K562 (cell line): Measurements from ENCODE around the gene PDE11A. TPM values are rescaled to one million over a fixed set of nuclear protein-coding genes. Genes with fewer than 3 reads are reported as not detected.

Source experiments
- ATAC-seq: fragments of 200-7000 bp; cut with Tn5 transposase; 3 replicates; pipeline ENCODE4 v1.9.1; 2020; ENCODE audit warnings: moderate library complexity
- BruUV-seq: library from RNA; stranded (reverse); fragments of 400-500 nt; replicated peaks from 2 replicates; lab custom pipeline; 2021; lab: Mats Ljungman, UMichigan
- CTCF ChIA-PET: fragments of 300-600 bp; formaldehyde crosslinking; extraction: SDS; loops from one replicate; lab custom pipeline; 2021; ENCODE audit warnings: low intra/inter-chr PET ratio; lab: Yijun Ruan, JAX
- POLR2A ChIA-PET: fragments of 300-600, 350-650 bp; sonication (Branson Sonifier 250); formaldehyde crosslinking; extraction: SDS; loops from one replicate; lab custom pipeline; 2021; ENCODE audit warnings: antibody characterized with exemption, inconsistent platforms; lab: Yijun Ruan, JAX
- DNase-seq, 4 experiments: peaks; one replicate each; pipeline versions ENCODE4 v3.0.0 to v3.0.0-alpha.2; 2011 to 2018; ENCODE audit warnings: low spot score in 3 of 4, mixed read lengths in 3 of 4; ENCODE audit errors: extremely low read depth in 1 of 4
- FAIRE-seq: peaks from 2 replicates; lab custom pipeline; 2011; peaks lifted over from hg19 to GRCh38; lab: Jason Lieb, UNC
- H2AFZ ChIP-seq: 2 replicates; pipeline ENCODE4 v1.6.0; 2011; ENCODE audit warnings: low read depth, low read length, control low read depth, inconsistent platforms
- H3K27ac ChIP-seq: fragments of 200-600 bp; 3 replicates; pipeline ENCODE4 v1.8.0; 2011; ENCODE audit warnings: low read depth, mild to moderate bottlenecking, control low read depth, inconsistent platforms, low read length, moderate library complexity, mixed read lengths; ENCODE audit errors: extremely low read depth
- H3K27me3 ChIP-seq, 2 experiments: fragments of 300-600 bp in 1 of 2; 2 replicates in 1 of 2; 3 replicates in 1 of 2; pipeline versions ENCODE4 v1.6.0 to v1.8.0; 2011; ENCODE audit warnings: inconsistent platforms in 2 of 2, low read length in 2 of 2, mild to moderate bottlenecking in 1 of 2, mixed read lengths in 1 of 2, moderate library complexity in 1 of 2; ENCODE audit not compliant: control insufficient read depth in 2 of 2, insufficient read depth in 2 of 2
- H3K36me3 ChIP-seq: fragments of 300-600 bp; 3 replicates; pipeline ENCODE4 v1.8.0; 2011; ENCODE audit warnings: mild to moderate bottlenecking, low read length, inconsistent platforms; ENCODE audit not compliant: control insufficient read depth, insufficient read depth
- H3K4me1 ChIP-seq, 2 experiments: fragments of 200-600 bp in 1 of 2; replicated peaks in 1 of 2; 2 replicates in 1 of 2; 3 replicates in 1 of 2; pipeline versions ENCODE4 v1.5.1 to v1.8.0; 2011; ENCODE audit warnings: inconsistent platforms in 2 of 2, low read length in 2 of 2, mild to moderate bottlenecking in 1 of 2, mixed read lengths in 1 of 2, moderate library complexity in 1 of 2; ENCODE audit not compliant: control insufficient read depth in 2 of 2, insufficient read depth in 2 of 2
- H3K4me2 ChIP-seq: 2 replicates; pipeline ENCODE4 v1.6.1; 2011; ENCODE audit warnings: low read length, control low read depth, inconsistent platforms, mixed read lengths; ENCODE audit not compliant: insufficient read depth
- H3K4me3 ChIP-seq: fragments of 200-600 bp; sonication (generic), shearing (Covaris generic); 2 replicates; pipeline ENCODE4 v1.5.1; 2016; ENCODE audit warnings: control low read depth, inconsistent platforms
- H3K79me2 ChIP-seq: fragments of 200-600 bp; 3 replicates; pipeline ENCODE4 v1.8.0; 2011; ENCODE audit warnings: low read length, inconsistent platforms; ENCODE audit not compliant: control insufficient read depth, insufficient read depth
- H3K9ac ChIP-seq, 2 experiments: 2 replicates each; pipeline versions ENCODE4 v1.6.0 to v1.6.1; 2011; ENCODE audit warnings: low read depth in 2 of 2, low read length in 2 of 2, control low read depth in 1 of 2, inconsistent platforms in 1 of 2, mild to moderate bottlenecking in 1 of 2, mixed read lengths in 1 of 2; ENCODE audit not compliant: insufficient read depth in 1 of 2
- H3K9me1 ChIP-seq: one replicate; pipeline ENCODE4 v1.6.0; 2011; ENCODE audit warnings: inconsistent platforms, mild to moderate bottlenecking, low read length, moderate library complexity; ENCODE audit not compliant: control insufficient read depth, insufficient read depth
- H3K9me3 ChIP-seq: replicated peaks from 2 replicates; pipeline ENCODE4 v1.5.1; 2011; ENCODE audit warnings: low read depth, low read length, inconsistent platforms; ENCODE audit not compliant: control insufficient read depth, insufficient read depth
- H4K20me1 ChIP-seq: replicated peaks from 2 replicates; pipeline ENCODE4 v1.6.1; 2011; ENCODE audit warnings: low read length, inconsistent platforms, mixed read lengths; ENCODE audit not compliant: control insufficient read depth, insufficient read depth
- ARNT ChIP-seq, 2 experiments: fragments of 450-650 bp; IDR thresholded peaks; 2 replicates each; pipeline ENCODE4 v1.6.1; 2016; ENCODE audit warnings: mild to moderate bottlenecking in 1 of 2
- CBX3 ChIP-seq, 2 experiments: IDR thresholded peaks; 1 replicate in 1 of 2; 2 replicates in 1 of 2; pipeline ENCODE4 v1.6.1; 2012; ENCODE audit warnings: inconsistent platforms in 2 of 2, low read length in 2 of 2, borderline replicate concordance in 1 of 2, control low read depth in 1 of 2
- CEBPB ChIP-seq: fragments of 450-650 bp; IDR thresholded peaks from 2 replicates; pipeline ENCODE4 v1.6.1; 2016; ENCODE audit warnings: missing genetic modification characterization, missing compliant biosample characterization
- CEBPG ChIP-seq, 3 experiments: fragments of 200-800 bp in 1 of 3; sonication (Bioruptor generic) in 1 of 3; sonication (generic) in 1 of 3; formaldehyde crosslinking in 1 of 3; IDR thresholded peaks in 2 of 3; conservative IDR thresholded peaks in 1 of 3; 2 replicates each; pipeline versions ENCODE4 v1.6.1 to v1.8.0; 2016 to 2022; ENCODE audit warnings: missing compliant biosample characterization in 2 of 3, missing genetic modification characterization in 2 of 3, mild to moderate bottlenecking in 1 of 3, missing genetic modification reagents in 1 of 3
- EHMT2 ChIP-seq: fragments of 450-650 bp; IDR thresholded peaks from 2 replicates; pipeline ENCODE4 v1.6.1; 2018; ENCODE audit warnings: antibody characterized with exemption
- HNRNPK ChIP-seq: fragments of 200-400 bp; formaldehyde crosslinking; IDR thresholded peaks from one replicate; pipeline ENCODE4 v1.6.1; 2018; ENCODE audit warnings: mild to moderate bottlenecking, low read depth, low read length; ENCODE audit not compliant: poor library complexity, severe bottlenecking
- MED1 ChIP-seq: sonication (generic); formaldehyde crosslinking; IDR thresholded peaks from 2 replicates; pipeline ENCODE4 v1.8.1; 2023; ENCODE audit warnings: missing genetic modification reagents, borderline replicate concordance
- MXI1 ChIP-seq: IDR thresholded peaks from 2 replicates; pipeline ENCODE4 v1.6.1; 2011; ENCODE audit warnings: low read depth, mild to moderate bottlenecking, improper control_type of control experiment, low read length
- ZNF75A ChIP-seq: fragments of 450-650 bp; formaldehyde crosslinking; IDR thresholded peaks from 2 replicates; pipeline ENCODE4 v1.4.0; 2020; ENCODE audit warnings: mild to moderate bottlenecking
- ZSCAN32 ChIP-seq: fragments of 450-650 bp; formaldehyde crosslinking; IDR thresholded peaks from 2 replicates; pipeline ENCODE4 v1.4.0; 2020; ENCODE audit warnings: mild to moderate bottlenecking, moderate library complexity
- WGBS: fragments of 100-300 bp; shearing (Covaris generic); methylation state at CpG from one replicate; pipeline ENCODE4 v1.1.6; 2016; ENCODE audit warnings: low coverage, mixed read lengths; ENCODE audit not compliant: insufficient coverage; ENCODE audit errors: missing lambda C conversion rate; 5-methylcytosine and 5-hydroxymethylcytosine counted together
- in situ Hi-C: fragments of 300-500 bp; cut with MboI; formaldehyde crosslinking; loops from 4 replicates; pipeline ENCODE4 v1.15.0; 2018; ENCODE audit warnings: inconsistent platforms, mixed read lengths
- intact Hi-C: fragments of 100-400 bp; cut with micrococcal nuclease; formaldehyde crosslinking; loops from 2 replicates; pipeline ENCODE4 v1.14.2; 2022
- polyA plus RNA-seq, 8 experiments: library from polyadenylated mRNA; depleted of rRNA in 4 of 8; stranded (reverse) in 5 of 8; unstranded in 3 of 8; fragments of >200 nt; fragmentation: Nextera tagmentation in 2 of 8; fragmentation: Illumina TruSeq in 1 of 8; extraction: Ambion mirVana in 2 of 8; extraction: Trizol in 1 of 8; gene quantifications; 2 replicates each; pipeline versions ENCODE4 v1.2.1 to v1.2.3, GENCODE V29; 2011 to 2014; ENCODE audit warnings: inconsistent platforms in 1 of 8, missing spikeins in 1 of 8
- total RNA-seq, 7 experiments: library from RNA; depleted of rRNA in 6 of 7; stranded (reverse); fragments of >200 nt in 6 of 7; fragmentation: Illumina TruSeq in 2 of 7; extraction: Trizol in 2 of 7; gene quantifications; 2 replicates each; pipeline versions ENCODE4 v1.2.1 to v1.2.3, GENCODE V29; 2011 to 2021; ENCODE audit warnings: low replicate concordance in 1 of 7
- TF ChIP-seq, protein P1 (sequence below), 3 experiments: IDR thresholded peaks in 2 of 3; conservative IDR thresholded peaks in 1 of 3; 2 replicates each; pipeline ENCODE4 v1.5.1; 2011 to 2012; ENCODE audit warnings: low read length in 3 of 3, mild to moderate bottlenecking in 3 of 3, control low read depth in 2 of 3, improper control_type of control experiment in 1 of 3, inconsistent platforms in 1 of 3, low read depth in 1 of 3, mixed read lengths in 1 of 3, moderate library complexity in 1 of 3; ENCODE audit not compliant: insufficient read depth in 2 of 3
- TF ChIP-seq, protein P2 (sequence below), 2 experiments: fragments of 450-650 bp; conservative IDR thresholded peaks; 2 replicates each; pipeline ENCODE4 v1.6.1; 2017; ENCODE audit warnings: mild to moderate bottlenecking in 2 of 2, moderate library complexity in 2 of 2
- TF ChIP-seq, protein P3 (sequence below): sonication (generic); formaldehyde crosslinking; IDR thresholded peaks from 2 replicates; pipeline ENCODE4 v1.8.1; 2022; ENCODE audit warnings: missing genetic modification reagents
- TF ChIP-seq, protein P4 (sequence below): fragments of 250-450 bp; sonication (Bioruptor Pico); IDR thresholded peaks from 2 replicates; pipeline ENCODE4 v1.8.0; 2022; ENCODE audit warnings: inconsistent platforms

PDE11A gene
- total and polyA plus RNA-seq, 9 of the 15 experiments (the other 6 are each of a cell fraction or from before 2014, with no cell fraction given): 3.2 to 22.1 (median 5.7) TPM

DNA sequence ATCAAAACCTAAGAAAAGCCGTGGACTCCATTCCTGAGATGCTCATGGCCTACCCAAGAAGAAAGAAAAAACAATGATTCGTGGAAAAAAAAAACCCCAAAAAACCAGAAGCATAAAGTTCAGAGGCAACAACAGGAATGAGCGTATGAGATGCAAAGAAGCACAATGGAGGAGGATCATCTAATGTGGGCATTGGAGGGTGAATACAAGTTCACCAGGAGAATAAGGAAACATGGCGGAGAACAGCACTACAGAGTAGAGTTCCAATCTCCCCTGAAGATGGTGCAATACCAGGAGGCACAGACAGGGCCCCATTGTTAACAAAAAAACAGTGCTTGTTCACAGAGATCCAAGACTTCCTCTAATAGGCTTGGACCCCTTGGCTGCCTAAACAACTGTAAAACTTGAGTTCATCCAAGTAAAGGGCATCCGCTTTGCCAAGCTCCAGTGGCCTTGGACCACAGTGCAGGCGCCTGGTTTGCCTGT is 337.2 kb downstream of the PDE11A start:
- DNase-seq (peak in 1 of 4 experiments; percentile 32), ATAC-seq (peak; percentile 65), FAIRE-seq (no peak)
- Histone ChIP-seq H2AFZ (peak overlapping the region; percentile 40), H3K27me3 (no peaks in the 10 kb centered on the region), H3K27ac (no peak overlapping the region), H3K9me3 (no peaks in the 10 kb centered on the region), H3K9ac (no peak overlapping the region), H3K9me1 (no peaks in the 10 kb centered on the region), H3K4me1 (peaks cover 0 to 26% of the 10 kb centered on the region in 2 experiments; a peak in 3 of 5 replicates), H3K36me3 (no peaks in the 10 kb centered on the region), H4K20me1 (no peaks in the 10 kb centered on the region), H3K4me2 (no peak overlapping the region), H3K79me2 (no peaks in the 10 kb centered on the region), H3K4me3 (no peak overlapping the region)
- ChIA-PET POLR2A (no interaction called here), CTCF (no interaction called here)
- 74% methylated on average over 6 of the region's 6 CpGs for WGBS
- intact Hi-C loops (no loop called here), in situ Hi-C loops (no loop called here)
- BruUV-seq: no TSS peak
- TF ChIP-seq MED1 (CRISPR knock-in tag) (no peak), HNRNPK (no peak), ZNF75A (CRISPR knock-in tag) (no peak), EHMT2 (peak; percentile 75; the same call in 1 of the 2 replicates), MXI1 (no peak), CEBPG (CRISPR knock-in tag; IDR thresholded peaks at IDR 0.05) (no peak), CEBPG (tag; conservative IDR thresholded peaks at IDR 0.05 in 1 of 2, IDR thresholded peaks at IDR 0.05 in 1 of 2) (0 out of 4 replicates have a peak, but pooled peaks of 1 of the 2 experiments have one; percentile 19), CEBPB (tag) (peak; percentile 75), CBX3 (IDR thresholded peaks at IDR 0.05; ENCODE audit: borderline replicate concordance in 1 of 2, low read length in 2 of 2) (peak in 1 of 2 experiments; percentile 15; a peak in 1 of 3 replicates), ZSCAN32 (no peak), ARNT (IDR thresholded peaks at IDR 0.05) (no peak)
- TF ChIP-seq, protein P1, sequence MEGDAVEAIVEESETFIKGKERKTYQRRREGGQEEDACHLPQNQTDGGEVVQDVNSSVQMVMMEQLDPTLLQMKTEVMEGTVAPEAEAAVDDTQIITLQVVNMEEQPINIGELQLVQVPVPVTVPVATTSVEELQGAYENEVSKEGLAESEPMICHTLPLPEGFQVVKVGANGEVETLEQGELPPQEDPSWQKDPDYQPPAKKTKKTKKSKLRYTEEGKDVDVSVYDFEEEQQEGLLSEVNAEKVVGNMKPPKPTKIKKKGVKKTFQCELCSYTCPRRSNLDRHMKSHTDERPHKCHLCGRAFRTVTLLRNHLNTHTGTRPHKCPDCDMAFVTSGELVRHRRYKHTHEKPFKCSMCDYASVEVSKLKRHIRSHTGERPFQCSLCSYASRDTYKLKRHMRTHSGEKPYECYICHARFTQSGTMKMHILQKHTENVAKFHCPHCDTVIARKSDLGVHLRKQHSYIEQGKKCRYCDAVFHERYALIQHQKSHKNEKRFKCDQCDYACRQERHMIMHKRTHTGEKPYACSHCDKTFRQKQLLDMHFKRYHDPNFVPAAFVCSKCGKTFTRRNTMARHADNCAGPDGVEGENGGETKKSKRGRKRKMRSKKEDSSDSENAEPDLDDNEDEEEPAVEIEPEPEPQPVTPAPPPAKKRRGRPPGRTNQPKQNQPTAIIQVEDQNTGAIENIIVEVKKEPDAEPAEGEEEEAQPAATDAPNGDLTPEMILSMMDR (IDR thresholded peaks at IDR 0.05 in 2 of 3, conservative IDR thresholded peaks at IDR 0.05 in 1 of 3; ENCODE audit: insufficient read depth in 2 of 3, low read depth in 1 of 3, low read length in 3 of 3): 0 out of 6 replicates have a peak, but pooled peaks of 1 of the 3 experiments have one; percentile 15
- TF ChIP-seq, protein P2, sequence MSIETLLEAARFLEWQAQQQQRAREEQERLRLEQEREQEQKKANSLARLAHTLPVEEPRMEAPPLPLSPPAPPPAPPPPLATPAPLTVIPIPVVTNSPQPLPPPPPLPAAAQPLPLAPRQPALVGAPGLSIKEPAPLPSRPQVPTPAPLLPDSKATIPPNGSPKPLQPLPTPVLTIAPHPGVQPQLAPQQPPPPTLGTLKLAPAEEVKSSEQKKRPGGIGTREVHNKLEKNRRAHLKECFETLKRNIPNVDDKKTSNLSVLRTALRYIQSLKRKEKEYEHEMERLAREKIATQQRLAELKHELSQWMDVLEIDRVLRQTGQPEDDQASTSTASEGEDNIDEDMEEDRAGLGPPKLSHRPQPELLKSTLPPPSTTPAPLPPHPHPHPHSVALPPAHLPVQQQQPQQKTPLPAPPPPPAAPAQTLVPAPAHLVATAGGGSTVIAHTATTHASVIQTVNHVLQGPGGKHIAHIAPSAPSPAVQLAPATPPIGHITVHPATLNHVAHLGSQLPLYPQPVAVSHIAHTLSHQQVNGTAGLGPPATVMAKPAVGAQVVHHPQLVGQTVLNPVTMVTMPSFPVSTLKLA (conservative IDR thresholded peaks at IDR 0.05): no peak
- TF ChIP-seq, protein P3, sequence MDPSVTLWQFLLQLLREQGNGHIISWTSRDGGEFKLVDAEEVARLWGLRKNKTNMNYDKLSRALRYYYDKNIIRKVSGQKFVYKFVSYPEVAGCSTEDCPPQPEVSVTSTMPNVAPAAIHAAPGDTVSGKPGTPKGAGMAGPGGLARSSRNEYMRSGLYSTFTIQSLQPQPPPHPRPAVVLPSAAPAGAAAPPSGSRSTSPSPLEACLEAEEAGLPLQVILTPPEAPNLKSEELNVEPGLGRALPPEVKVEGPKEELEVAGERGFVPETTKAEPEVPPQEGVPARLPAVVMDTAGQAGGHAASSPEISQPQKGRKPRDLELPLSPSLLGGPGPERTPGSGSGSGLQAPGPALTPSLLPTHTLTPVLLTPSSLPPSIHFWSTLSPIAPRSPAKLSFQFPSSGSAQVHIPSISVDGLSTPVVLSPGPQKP (CRISPR knock-in tag): no peak
- TF ChIP-seq, protein P4, sequence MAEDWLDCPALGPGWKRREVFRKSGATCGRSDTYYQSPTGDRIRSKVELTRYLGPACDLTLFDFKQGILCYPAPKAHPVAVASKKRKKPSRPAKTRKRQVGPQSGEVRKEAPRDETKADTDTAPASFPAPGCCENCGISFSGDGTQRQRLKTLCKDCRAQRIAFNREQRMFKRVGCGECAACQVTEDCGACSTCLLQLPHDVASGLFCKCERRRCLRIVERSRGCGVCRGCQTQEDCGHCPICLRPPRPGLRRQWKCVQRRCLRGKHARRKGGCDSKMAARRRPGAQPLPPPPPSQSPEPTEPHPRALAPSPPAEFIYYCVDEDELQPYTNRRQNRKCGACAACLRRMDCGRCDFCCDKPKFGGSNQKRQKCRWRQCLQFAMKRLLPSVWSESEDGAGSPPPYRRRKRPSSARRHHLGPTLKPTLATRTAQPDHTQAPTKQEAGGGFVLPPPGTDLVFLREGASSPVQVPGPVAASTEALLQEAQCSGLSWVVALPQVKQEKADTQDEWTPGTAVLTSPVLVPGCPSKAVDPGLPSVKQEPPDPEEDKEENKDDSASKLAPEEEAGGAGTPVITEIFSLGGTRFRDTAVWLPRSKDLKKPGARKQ (CRISPR knock-in tag): no peak
